VCaP (cell line): ENCODE measurements around the gene WWOX.

Experiments
- H3K27ac ChIP-seq: fragments of 450-650 bp; 2 replicates; pipeline ENCODE4 v1.5.1; 2017
- TF ChIP-seq, protein P1 (sequence below): fragments of 450-650 bp; conservative IDR thresholded peaks from 2 replicates; pipeline ENCODE4 v1.5.1; 2017; ENCODE audit warnings: mild to moderate bottlenecking, moderate library complexity

The WWOX gene

DNA sequence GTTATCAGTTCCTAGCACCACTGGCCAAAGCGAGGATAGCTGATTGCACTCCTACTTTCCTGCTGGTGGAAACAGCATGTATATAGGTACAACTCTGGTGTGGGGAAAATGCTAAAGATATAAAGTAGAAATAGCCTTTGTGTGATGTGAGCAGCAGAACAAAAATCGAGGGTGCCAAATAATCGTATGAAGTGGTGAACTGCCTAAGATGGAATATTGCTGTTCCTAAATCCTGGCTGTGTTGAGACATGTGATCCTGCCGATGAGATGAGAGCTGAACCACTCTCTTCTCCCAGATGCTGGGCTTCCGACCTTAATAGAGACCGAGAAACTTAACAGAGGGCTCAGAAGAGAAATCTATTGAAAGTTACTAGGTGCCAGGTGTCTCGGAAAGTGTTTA, 117.8 kb downstream of the WWOX start:
- no peak overlapping the region for H3K27ac ChIP-seq
- TF ChIP-seq, protein P1, sequence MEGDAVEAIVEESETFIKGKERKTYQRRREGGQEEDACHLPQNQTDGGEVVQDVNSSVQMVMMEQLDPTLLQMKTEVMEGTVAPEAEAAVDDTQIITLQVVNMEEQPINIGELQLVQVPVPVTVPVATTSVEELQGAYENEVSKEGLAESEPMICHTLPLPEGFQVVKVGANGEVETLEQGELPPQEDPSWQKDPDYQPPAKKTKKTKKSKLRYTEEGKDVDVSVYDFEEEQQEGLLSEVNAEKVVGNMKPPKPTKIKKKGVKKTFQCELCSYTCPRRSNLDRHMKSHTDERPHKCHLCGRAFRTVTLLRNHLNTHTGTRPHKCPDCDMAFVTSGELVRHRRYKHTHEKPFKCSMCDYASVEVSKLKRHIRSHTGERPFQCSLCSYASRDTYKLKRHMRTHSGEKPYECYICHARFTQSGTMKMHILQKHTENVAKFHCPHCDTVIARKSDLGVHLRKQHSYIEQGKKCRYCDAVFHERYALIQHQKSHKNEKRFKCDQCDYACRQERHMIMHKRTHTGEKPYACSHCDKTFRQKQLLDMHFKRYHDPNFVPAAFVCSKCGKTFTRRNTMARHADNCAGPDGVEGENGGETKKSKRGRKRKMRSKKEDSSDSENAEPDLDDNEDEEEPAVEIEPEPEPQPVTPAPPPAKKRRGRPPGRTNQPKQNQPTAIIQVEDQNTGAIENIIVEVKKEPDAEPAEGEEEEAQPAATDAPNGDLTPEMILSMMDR = no peak

DNA sequence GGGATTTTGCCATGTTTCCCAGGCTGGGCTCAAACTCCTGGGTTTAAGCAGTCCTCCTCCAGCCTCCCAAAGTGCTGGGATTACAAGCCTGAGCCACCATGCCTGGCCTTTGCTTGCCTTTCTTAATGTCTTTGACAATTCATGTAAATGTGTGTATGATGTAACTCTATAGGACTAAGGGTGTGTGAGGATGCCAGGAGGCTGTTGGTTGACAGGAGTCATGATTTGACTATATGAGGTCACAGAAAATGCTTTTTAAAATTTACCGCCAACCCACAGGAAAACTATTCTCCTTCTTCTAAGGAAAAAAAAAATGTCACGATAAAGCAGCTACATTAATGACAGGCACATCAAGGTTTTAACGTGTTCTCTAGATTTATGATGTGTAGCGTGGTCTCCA, 118.8 kb downstream of the WWOX start:
- TF ChIP-seq, protein P1 = no peak
- no peak overlapping the region for H3K27ac ChIP-seq

DNA sequence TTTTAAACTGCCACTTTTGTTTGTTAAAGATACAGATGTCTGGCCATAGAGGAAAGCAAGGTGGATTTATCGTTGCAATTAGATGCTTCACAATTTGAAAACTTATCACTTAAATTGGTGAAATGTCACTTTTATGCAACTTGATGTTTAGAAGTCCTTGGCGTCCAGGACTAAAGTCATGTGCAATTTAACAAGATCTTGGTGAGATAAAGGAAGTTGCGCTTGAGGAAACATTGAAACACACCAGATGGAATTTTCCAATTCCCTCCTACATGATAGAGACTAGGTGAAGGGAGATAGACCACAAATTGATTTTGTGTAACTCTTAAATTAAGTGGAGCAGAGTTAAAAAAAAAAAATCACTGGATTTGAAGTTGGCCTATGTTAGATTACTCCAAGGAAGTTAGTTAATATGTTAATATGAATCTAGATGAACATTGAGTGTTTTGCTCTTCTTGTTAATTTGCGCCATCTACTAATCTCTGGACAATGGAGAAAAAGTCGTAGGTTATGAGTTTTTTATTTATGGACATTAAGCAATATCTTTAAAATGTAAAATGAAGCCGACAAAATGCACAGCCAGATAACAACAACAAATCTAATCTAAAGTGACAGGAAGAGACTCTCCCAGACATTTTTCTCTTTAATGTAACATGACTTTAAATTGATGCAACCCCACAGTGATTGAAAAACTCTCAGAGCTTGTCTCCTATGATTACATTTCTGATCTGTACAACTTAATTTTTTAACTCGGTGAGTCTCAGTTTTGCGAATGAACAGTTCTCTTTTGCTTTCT, 119.6 kb downstream of the WWOX start:
- TF ChIP-seq, protein P1 = no peak
- no peak overlapping the region for H3K27ac ChIP-seq

DNA sequence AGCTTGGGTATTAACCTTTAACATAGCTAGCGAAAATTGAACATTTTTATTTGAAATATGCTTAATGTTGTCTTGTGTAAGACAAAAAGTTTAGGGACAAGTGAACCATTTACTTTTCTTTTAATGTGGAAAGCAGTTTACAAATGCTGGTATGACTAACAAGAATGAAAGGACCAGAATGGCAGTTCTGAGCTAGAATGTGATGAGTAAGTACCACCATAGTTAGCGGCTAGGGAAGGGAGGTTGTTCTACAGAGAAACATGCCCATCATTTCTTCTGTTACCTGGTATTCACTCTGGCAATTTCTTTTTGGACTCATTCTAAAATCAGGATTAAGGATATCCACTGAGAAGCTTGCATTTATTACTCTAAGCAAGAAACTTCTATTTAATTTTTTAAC, 121.1 kb downstream of the WWOX start:
- H3K27ac ChIP-seq = no peak overlapping the region
- TF ChIP-seq, protein P1 = no peak

DNA sequence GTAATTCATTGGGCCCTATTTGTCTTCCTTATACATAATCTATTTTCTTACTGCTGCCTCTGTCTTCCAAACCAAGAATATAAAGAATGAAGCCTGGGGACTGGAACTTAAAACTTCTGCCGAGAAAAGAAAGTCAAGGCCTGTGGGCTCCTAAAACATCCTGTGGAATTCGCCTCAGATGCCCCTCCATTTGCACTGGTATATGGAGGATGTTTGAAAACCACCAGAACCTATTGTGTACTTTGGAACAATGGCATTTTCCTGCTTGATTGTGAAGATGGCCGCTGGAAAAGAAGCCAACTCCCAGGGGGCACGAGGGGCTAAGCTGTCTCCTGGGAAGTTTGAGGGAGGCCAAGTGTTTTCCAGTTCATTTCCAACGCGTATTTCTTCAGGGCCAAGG, 122.4 kb downstream of the WWOX start:
- TF ChIP-seq, protein P1 = no peak
- H3K27ac ChIP-seq = no peak overlapping the region

DNA sequence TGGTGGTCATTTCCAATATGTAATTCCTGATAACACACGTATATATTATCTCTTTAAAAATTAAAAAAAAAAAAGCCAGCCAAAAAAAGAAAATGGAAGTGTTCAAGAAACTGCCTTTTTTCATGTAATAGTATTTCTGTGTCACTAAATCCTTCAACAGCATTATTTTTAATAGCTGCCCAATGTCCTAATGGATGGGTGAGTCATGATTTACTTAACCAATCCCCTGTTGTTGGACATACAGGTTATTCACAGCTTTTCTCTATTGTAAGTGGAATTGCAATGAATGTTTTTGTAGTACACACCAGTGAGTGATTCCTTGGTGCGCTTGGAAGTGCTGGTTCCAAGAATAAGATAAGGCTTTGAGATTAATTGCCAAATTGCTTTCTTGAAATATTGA, 124.9 kb downstream of the WWOX start:
- TF ChIP-seq, protein P1 = no peak
- H3K27ac ChIP-seq = peak overlapping the region; percentile 52; the same call in 1 of the 2 replicates

DNA sequence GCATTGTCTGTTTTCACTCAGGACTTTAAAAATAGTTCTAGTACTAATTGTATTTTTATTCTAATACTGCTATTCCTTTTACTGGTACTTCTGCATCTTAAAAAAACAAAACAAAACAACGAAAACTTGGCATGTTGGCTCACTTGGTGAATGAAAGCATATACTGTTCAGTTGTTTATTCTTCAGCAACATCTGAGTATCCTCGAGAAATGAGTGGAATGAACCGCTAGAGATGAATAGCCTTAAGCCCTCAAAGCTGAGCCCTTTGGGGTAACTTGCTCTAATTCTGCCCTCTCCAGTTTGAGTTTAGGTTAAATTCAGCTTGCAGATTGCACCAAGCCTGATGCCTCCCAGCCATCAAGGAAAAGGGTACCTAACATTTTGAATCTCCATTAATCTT, 126.5 kb downstream of the WWOX start:
- TF ChIP-seq, protein P1 = no peak
- peak overlapping the region; percentile 52 for H3K27ac ChIP-seq
